HepG2 (cell line): ENCODE results near the gene MTG1. TPM values are rescaled to one million over a fixed set of nuclear protein-coding genes. Genes with fewer than 3 reads are reported as not detected.

ENCODE experiments used
- E2F2 ChIP-seq: sonication (generic); formaldehyde crosslinking; IDR thresholded peaks from 2 replicates; pipeline ENCODE4 v1.4.0; 2020; ENCODE audit warnings: missing genetic modification reagents, borderline replicate concordance
- HINFP ChIP-seq: sonication (generic); formaldehyde crosslinking; IDR thresholded peaks from 2 replicates; pipeline ENCODE4 v1.4.0; 2020; ENCODE audit warnings: low read depth, mild to moderate bottlenecking, missing genetic modification reagents
- LCORL ChIP-seq, 2 experiments: fragments of 450-650 bp in 1 of 2; sonication (generic) in 1 of 2; formaldehyde crosslinking in 1 of 2; IDR thresholded peaks; 2 replicates each; pipeline versions ENCODE4 v1.5.0 to v1.6.1; 2017 to 2020; ENCODE audit warnings: antibody characterized with exemption in 1 of 2, missing genetic modification reagents in 1 of 2
- NFKB2 ChIP-seq: sonication (generic); formaldehyde crosslinking; IDR thresholded peaks from 2 replicates; pipeline ENCODE4 v1.4.0; 2020; ENCODE audit warnings: missing genetic modification reagents, borderline replicate concordance
- ZNF20 ChIP-seq: sonication (generic); formaldehyde crosslinking; IDR thresholded peaks from 2 replicates; pipeline ENCODE4 v1.4.0; 2020; ENCODE audit warnings: mild to moderate bottlenecking, moderate library complexity, missing genetic modification reagents
- ZNF446 ChIP-seq: sonication (generic); formaldehyde crosslinking; IDR thresholded peaks from 2 replicates; pipeline ENCODE4 v1.5.0; 2020; ENCODE audit warnings: mild to moderate bottlenecking, missing genetic modification reagents
- ZNF615 ChIP-seq: sonication (generic); formaldehyde crosslinking; IDR thresholded peaks from 2 replicates; pipeline ENCODE4 v1.5.0; 2020; ENCODE audit warnings: mild to moderate bottlenecking, missing genetic modification reagents, borderline replicate concordance
- polyA plus RNA-seq, 8 experiments: library from polyadenylated mRNA; depleted of rRNA in 3 of 8; stranded (reverse) in 7 of 8; unstranded in 1 of 8; fragments of >200 nt; fragmentation: Illumina TruSeq in 4 of 8; extraction: Trizol in 4 of 8; gene quantifications; 2 replicates each; pipeline versions ENCODE4 v1.2.1 to v1.2.3, GENCODE V29; 2011 to 2016; ENCODE audit warnings: low read depth in 4 of 8, missing spikeins in 1 of 8, mixed read lengths in 1 of 8; ENCODE audit not compliant: insufficient read depth in 1 of 8
- total RNA-seq, 5 experiments: library from RNA; depleted of rRNA; stranded (reverse); fragments of >200 nt; fragmentation: Illumina TruSeq; extraction: Trizol; gene quantifications; 2 replicates each; pipeline ENCODE4 v1.2.3, GENCODE V29; 2016; ENCODE audit warnings: low read depth in 1 of 5
- TF ChIP-seq, protein P1 (sequence below): sonication (generic); formaldehyde crosslinking; IDR thresholded peaks from 2 replicates; pipeline ENCODE4 v1.4.0; 2020; ENCODE audit warnings: missing genetic modification reagents
- TF ChIP-seq, protein P2 (sequence below): sonication (generic); formaldehyde crosslinking; IDR thresholded peaks from 2 replicates; pipeline ENCODE4 v1.5.0; 2020; ENCODE audit warnings: mild to moderate bottlenecking, missing genetic modification reagents, borderline replicate concordance
- TF ChIP-seq, protein P3 (sequence below): sonication (generic); formaldehyde crosslinking; IDR thresholded peaks from 2 replicates; pipeline ENCODE4 v1.4.0; 2020; ENCODE audit warnings: missing genetic modification reagents
- TF ChIP-seq, protein P4 (sequence below): IDR thresholded peaks from 2 replicates; pipeline ENCODE4 v1.6.1; 2016; ENCODE audit warnings: low read depth, borderline replicate concordance
- TF ChIP-seq, protein P5 (sequence below): IDR thresholded peaks from 2 replicates; pipeline ENCODE4 v1.6.1; 2016; ENCODE audit warnings: missing genetic modification reagents, missing compliant biosample characterization

The MTG1 gene
- total and polyA plus RNA-seq, 2 of the 13 experiments (the other 11 are each of a cell fraction or from before 2014, with no cell fraction given) = 42.0 to 103 TPM

- TF ChIP-seq, protein P1, sequence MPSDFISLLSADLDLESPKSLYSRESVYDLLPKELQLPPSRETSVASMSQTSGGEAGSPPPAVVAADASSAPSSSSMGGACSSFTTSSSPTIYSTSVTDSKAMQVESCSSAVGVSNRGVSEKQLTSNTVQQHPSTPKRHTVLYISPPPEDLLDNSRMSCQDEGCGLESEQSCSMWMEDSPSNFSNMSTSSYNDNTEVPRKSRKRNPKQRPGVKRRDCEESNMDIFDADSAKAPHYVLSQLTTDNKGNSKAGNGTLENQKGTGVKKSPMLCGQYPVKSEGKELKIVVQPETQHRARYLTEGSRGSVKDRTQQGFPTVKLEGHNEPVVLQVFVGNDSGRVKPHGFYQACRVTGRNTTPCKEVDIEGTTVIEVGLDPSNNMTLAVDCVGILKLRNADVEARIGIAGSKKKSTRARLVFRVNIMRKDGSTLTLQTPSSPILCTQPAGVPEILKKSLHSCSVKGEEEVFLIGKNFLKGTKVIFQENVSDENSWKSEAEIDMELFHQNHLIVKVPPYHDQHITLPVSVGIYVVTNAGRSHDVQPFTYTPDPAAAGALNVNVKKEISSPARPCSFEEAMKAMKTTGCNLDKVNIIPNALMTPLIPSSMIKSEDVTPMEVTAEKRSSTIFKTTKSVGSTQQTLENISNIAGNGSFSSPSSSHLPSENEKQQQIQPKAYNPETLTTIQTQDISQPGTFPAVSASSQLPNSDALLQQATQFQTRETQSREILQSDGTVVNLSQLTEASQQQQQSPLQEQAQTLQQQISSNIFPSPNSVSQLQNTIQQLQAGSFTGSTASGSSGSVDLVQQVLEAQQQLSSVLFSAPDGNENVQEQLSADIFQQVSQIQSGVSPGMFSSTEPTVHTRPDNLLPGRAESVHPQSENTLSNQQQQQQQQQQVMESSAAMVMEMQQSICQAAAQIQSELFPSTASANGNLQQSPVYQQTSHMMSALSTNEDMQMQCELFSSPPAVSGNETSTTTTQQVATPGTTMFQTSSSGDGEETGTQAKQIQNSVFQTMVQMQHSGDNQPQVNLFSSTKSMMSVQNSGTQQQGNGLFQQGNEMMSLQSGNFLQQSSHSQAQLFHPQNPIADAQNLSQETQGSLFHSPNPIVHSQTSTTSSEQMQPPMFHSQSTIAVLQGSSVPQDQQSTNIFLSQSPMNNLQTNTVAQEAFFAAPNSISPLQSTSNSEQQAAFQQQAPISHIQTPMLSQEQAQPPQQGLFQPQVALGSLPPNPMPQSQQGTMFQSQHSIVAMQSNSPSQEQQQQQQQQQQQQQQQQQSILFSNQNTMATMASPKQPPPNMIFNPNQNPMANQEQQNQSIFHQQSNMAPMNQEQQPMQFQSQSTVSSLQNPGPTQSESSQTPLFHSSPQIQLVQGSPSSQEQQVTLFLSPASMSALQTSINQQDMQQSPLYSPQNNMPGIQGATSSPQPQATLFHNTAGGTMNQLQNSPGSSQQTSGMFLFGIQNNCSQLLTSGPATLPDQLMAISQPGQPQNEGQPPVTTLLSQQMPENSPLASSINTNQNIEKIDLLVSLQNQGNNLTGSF (CRISPR knock-in tag) = peak; percentile 33; the same call in 1 of the 2 replicates
- TF ChIP-seq HINFP = no peak
- TF ChIP-seq, protein P2, sequence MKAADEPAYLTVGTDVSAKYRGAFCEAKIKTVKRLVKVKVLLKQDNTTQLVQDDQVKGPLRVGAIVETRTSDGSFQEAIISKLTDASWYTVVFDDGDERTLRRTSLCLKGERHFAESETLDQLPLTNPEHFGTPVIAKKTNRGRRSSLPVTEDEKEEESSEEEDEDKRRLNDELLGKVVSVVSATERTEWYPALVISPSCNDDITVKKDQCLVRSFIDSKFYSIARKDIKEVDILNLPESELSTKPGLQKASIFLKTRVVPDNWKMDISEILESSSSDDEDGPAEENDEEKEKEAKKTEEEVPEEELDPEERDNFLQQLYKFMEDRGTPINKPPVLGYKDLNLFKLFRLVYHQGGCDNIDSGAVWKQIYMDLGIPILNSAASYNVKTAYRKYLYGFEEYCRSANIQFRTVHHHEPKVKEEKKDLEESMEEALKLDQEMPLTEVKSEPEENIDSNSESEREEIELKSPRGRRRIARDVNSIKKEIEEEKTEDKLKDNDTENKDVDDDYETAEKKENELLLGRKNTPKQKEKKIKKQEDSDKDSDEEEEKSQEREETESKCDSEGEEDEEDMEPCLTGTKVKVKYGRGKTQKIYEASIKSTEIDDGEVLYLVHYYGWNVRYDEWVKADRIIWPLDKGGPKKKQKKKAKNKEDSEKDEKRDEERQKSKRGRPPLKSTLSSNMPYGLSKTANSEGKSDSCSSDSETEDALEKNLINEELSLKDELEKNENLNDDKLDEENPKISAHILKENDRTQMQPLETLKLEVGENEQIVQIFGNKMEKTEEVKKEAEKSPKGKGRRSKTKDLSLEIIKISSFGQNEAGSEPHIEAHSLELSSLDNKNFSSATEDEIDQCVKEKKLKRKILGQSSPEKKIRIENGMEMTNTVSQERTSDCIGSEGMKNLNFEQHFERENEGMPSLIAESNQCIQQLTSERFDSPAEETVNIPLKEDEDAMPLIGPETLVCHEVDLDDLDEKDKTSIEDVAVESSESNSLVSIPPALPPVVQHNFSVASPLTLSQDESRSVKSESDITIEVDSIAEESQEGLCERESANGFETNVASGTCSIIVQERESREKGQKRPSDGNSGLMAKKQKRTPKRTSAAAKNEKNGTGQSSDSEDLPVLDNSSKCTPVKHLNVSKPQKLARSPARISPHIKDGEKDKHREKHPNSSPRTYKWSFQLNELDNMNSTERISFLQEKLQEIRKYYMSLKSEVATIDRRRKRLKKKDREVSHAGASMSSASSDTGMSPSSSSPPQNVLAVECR (CRISPR knock-in tag) = peak; percentile 98
- peak; percentile 90 for TF ChIP-seq ZNF446 (CRISPR knock-in tag)
- TF ChIP-seq, protein P3, sequence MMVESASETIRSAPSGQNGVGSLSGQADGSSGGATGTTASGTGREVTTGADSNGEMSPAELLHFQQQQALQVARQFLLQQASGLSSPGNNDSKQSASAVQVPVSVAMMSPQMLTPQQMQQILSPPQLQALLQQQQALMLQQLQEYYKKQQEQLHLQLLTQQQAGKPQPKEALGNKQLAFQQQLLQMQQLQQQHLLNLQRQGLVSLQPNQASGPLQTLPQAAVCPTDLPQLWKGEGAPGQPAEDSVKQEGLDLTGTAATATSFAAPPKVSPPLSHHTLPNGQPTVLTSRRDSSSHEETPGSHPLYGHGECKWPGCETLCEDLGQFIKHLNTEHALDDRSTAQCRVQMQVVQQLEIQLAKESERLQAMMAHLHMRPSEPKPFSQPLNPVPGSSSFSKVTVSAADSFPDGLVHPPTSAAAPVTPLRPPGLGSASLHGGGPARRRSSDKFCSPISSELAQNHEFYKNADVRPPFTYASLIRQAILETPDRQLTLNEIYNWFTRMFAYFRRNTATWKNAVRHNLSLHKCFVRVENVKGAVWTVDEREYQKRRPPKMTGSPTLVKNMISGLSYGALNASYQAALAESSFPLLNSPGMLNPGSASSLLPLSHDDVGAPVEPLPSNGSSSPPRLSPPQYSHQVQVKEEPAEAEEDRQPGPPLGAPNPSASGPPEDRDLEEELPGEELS (CRISPR knock-in tag) = 0 out of 2 replicates have a peak, but pooled peaks have one; percentile 50
- TF ChIP-seq NFKB2 (CRISPR knock-in tag) = peak; percentile 87; the same call in 1 of the 2 replicates
- TF ChIP-seq ZNF20 (CRISPR knock-in tag) = no peak
- TF ChIP-seq, protein P4, sequence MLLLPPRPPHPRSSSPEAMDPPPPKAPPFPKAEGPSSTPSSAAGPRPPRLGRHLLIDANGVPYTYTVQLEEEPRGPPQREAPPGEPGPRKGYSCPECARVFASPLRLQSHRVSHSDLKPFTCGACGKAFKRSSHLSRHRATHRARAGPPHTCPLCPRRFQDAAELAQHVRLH (CRISPR knock-in tag) = peak; percentile 84; the same call in 1 of the 2 replicates
- TF ChIP-seq E2F2 (CRISPR knock-in tag) = peak; percentile 82; the same call in 1 of the 2 replicates
- TF ChIP-seq, protein P5, sequence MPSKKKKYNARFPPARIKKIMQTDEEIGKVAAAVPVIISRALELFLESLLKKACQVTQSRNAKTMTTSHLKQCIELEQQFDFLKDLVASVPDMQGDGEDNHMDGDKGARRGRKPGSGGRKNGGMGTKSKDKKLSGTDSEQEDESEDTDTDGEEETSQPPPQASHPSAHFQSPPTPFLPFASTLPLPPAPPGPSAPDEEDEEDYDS (CRISPR knock-in tag) = peak; percentile 64; the same call in 1 of the 2 replicates
- TF ChIP-seq ZNF615 (CRISPR knock-in tag) = peak; percentile 85
- no peak for TF ChIP-seq LCORL (IDR thresholded peaks at IDR 0.05)
- TF ChIP-seq LCORL (CRISPR knock-in tag; IDR thresholded peaks at IDR 0.05) = peak; percentile 80
Observed at GRCh38 chr10:133394064-133394663, at the start of gene MTG1 (continued).
